Renal pelvis (tissue), 4 donors: ENCODE data around the gene CTPS2. TPM values are rescaled to one million over a fixed set of nuclear protein-coding genes. Genes with fewer than 3 reads are reported as not detected.
"Not testable (repeated sequence)": the region's sequence is repeated elsewhere in the genome, so short reads cannot be mapped to it uniquely, and the experiment has no call there.

Source experiments
- DNase-seq: peaks from one replicate; pipeline ENCODE4 v3.0.0-alpha.2; 2013
- polyA plus RNA-seq, 3 donors: library from polyadenylated mRNA; unstranded; fragments of 120-200 nt; gene quantifications; one replicate each; pipeline ENCODE4 v1.2.1, GENCODE V29; 2013; ENCODE audit not compliant: insufficient read length in 3 of 3

Gene CTPS2
- polyA plus RNA-seq, 3 donors: 34.0 to 44.5 (median 42.3) TPM

DNA sequence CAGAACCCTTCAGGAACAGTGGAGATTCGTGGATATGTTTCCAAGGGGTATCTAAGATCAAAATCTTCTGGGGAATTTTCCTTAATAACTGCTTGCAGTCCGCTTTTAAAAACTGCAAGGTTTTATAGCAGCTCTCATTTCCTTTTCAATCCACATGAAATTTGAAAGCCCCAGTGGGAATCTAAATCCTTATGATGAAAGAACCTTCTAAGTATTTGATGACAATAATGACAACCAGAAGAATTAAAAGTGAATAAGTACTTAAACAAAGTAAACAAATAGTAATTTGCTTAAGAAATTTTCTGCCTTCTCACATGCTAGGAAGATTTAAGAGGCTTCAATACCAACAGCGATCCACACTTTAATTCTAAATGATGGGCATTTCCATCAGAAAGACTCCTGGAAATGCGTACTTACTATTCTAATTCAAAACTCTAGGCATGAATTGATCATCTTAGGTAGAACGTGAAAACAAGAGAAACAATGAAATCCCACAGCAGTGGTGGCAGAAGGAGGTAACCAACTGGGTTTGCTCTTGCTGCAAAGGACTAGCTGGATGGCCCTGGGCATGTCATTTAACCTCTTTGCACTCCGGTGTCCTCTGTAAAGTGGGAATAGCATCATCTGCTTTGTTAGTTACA, 100.1 kb downstream of the CTPS2 start:
- DNase-seq: no peak

DNA sequence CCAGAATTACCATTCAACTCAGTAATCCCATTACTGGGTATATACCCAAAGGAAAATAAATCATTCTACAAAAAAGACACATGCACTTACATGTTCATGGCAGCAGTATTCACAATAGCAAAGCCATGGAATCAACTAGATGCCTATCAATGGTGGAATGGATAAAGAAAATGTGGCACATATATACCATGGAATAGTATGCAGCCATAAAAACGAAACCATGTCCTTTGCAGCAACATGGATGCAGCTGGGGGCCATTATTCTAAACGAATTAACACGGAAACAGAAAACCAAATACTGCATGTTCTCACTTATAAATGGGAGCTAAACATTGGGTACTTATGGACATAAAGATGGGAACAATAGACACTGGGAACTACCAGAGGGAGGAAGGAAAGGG, 101.8 kb downstream of the CTPS2 start:
- DNase-seq: not testable (repeated sequence)

DNA sequence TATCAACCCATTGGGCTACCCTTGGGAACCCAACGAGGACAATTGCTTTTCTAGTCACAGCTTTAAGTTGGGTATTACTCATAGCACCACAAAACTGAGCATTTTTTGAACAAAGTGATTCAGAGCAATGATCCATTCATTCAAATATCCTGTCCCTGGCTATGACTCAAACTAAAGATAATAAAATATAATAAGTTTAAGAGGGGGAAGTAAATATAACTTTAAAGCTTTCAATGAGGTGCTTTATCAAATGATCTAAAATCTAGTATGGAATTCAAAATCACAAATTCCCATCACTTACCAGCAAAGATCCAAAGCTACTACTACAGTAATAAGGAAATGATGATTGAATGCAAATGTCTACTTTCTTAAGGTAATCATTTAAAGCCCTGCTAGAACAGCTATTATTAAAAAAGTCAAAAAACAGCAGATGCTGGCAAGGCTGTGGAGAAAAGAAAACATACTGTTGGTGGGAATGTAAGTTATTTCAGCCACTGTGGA, 102.3 kb downstream of the CTPS2 start:
- no peak for DNase-seq

DNA sequence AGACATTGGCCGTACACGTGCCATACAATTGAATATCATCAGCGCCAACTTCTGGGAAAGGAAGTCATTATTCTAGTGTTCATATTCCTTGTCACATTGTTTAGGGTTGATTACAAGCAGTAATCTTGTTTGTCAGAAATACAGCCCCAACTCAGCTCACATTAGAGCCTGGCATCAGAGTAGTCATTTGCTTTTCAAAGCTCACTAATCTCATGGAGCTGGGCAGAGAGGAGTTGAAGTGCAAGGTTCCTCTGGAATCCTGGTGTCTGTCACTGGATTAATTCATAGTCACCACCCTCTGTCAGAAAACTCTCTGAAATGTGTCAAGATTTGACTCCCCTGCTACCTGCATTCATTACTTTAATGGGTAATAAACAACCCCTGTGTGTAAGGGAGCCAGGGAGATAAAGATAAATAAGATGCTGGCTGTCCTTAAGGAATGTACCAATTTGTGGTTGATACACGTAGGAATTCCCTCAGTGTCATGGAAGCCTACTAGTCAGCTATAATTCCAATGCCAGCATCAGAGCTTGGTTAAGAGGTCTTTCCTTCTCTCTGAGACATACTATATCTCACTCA, 106.2 kb downstream of the CTPS2 start:
- no peak for DNase-seq

DNA sequence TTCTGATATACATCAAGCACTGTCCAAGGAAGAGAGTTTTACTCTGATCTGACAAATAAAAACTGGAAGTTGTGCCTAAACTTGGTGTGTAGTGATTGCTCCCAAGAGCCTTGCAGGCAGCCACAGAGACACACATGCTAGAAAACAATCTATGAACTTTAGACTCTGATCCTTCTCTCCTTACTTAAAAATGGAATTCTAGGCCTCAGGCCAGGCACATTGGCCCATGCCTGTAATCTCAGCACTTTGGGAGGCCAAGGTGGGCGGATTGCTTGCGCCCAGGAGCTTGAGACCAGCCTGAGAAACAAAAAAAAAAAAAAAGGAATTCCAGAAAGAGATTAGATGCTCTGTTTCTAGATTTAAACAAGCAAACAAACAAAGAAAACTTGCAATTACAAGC, 108.1 kb downstream of the CTPS2 start:
- DNase-seq: no peak

DNA sequence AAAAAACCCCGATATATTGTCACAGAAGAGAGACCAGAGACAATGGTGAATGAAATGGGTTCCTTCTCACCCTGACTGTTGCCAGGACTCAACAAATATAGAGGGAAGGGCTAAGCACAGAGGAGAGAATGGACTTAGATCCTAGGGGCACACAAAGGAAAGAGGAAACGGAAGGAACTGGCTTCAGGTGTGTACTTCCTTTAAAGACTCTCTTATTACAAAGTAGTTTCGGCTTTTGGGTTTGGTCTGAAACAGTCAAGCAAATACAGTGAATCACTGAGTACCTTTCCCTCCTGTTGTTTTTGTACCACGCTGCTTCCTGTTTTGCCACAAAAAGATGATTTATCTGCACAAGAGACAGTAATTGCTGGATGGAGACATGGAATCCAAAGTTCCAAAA, 108.6 kb downstream of the CTPS2 start:
- no peak for DNase-seq

DNA sequence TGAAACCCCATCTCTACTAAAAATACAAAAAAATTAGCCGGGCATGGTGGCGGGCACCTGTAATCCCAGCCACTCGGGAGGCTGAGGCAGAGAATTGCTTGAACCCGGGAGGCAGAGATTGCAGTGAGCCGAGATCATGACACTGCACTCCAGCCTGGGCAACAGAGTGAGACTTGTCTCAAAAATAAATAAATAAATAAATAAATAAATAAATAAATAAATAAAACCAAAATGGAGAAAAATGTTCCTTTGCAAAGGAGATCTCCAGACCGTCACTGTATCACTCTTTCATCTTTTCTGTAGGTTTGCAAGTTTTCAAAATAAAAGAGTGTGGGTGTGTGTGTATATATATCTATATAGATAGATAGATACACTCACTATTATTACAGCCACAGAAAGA, 109.2 kb downstream of the CTPS2 start:
- DNase-seq: not testable (repeated sequence)

DNA sequence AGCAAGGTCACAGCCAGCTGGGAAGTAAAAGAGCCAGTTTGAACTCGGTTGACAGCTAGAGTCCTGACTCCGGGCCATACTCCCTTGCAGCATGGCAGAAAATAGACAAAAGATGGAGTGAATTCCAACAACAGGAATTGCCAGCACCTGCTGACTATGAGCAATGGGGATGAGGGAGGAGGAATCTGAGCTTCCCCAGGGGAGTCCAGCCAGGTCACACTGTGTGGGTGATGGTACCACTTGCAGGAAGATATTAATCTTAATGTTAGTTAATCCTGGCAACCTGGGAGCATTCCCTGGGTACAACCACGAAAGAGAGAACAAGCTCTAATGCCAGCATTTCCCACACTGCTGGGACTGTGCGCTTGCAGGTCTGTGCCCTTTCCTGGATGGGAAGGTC, 110.6 kb downstream of the CTPS2 start:
- no peak for DNase-seq

DNA sequence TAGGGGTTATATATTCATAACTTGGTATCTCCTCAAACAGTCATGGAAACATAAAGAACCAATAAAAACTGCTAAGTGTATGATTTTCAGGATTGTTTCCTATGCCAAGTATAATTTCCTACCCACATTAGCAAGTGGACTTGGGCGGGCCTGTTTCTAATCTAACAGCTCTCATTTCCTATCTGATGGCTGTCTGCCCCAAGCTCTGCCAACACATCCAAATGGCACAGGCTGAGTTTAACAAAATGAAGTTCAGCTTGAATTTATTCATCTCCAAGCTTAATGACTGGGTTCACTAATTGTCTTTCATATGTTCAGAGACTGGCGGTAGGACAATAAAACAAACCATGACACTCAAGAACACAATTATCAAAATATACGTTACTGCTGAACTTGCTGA, 118.0 kb downstream of the CTPS2 start:
- DNase-seq: no peak

DNA sequence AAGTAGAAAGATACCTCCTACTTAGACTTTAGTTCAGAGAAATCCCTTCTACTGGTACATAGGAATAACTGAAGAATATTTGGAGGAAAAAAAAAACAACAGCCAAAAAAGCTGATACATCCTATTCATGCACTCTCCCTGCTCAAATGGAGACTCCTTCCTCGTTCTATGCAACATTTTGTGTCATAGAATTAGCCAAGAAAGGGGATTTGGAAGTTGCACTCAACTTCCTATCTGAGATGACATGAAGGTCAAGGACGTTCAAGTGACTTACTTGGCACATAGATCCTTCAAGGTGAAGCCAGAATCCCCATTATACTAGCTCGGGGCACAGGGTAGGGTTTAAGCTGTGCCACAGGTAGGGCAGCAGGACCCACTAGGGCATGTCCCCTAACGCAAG, 118.7 kb downstream of the CTPS2 start:
- no peak for DNase-seq

DNA sequence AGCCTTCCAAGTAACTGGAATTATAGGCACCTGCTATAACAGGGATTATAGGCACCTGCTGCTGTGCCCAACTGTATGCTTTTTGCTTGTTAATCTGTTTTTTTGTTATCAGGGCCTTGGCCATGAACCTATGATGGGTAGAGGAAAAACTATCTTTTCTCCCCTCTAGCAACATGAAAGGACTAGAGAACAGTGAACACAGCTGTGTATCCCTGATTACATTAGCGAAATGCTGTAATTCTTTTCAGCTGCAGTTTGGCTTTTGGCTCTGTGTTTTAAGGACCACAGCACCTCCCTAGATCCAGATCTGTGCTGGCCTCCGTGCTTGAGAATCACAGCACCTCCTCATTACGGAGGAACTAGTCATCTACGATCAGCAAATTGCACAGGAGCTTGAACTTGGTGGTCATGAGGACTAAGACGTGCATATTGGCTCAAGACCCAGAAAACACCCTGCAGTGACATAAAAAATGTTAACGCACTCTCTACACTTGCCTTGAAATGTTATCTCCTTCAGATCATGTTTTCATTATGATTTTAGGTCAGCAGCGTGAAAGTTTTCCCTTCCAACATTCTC, 120.2 kb downstream of the CTPS2 start:
- DNase-seq: no peak

DNA sequence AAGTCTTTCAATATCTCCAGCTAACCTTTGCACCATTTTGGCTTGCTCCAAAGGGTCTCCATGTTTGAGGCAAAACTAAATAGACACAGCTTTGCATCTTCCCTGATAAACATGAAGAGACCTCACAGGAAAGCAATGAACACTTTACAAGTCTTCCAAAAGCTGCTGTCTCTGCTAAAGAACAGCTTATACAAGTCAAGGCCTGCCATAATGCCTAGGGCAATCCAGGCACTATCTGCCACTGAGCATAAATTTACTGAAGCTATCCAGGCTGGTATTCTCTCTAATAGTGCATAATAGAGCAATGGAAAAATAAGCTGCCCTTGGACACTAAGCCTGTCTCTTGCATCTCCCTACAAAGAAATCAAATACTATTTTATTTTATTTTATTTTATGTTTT, 122.6 kb downstream of the CTPS2 start:
- DNase-seq: no peak

DNA sequence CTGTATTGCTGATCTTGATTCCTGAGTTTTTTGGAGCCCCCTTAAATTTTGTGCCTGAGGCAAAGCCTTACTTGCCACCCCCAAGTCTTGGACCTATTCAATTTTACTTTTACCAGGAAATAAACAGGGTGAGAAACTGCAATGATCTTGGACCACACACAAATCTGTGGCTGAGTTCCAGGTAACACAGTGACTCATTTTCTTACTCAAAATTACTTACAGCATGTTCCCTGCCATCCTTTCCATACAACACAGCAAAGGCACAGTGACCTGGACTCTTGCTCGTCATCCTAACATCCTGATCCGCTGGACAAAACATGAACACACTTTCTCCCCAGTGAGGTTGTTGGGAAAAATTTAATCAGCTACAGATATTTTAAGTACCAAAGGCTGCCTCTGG, 123.3 kb downstream of the CTPS2 start:
- no peak for DNase-seq

DNA sequence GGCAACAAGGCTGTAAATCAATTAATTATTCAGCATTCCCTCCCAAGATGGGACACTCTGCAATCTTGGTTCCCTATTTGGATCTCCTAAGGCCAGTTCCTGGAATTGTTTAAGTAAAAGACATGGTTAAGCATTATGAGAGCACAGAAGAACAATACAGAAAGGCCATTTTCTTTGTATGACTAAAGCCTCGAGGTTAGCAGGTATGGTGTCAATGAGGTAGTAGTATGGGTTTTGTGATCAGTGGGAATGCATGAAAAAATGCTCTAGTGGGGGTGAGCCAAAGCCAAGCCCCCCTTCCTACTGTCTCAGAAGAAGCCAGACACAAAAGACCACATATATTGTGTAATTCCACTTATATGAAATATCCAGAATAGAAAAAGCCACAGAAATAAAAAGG, 124.2 kb downstream of the CTPS2 start:
- DNase-seq: no peak

DNA sequence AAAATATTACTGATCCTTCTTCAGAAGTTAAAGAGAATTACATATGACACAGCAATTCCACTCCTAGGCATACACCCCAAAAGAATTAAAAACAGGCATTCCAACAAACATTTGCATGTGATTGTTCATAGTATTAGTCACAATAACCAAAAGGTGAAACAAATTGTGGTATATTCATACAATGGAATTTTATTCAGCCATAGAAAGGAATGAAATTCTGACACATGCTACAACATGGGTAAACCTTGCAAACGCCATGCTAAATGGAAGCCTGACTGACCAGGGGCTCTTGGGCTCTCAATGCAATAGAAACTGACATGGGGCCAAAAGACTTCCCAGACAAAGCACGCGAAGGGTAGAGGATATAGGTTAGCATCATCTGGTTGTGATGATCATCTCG, 124.6 kb downstream of the CTPS2 start:
- no peak for DNase-seq

DNA sequence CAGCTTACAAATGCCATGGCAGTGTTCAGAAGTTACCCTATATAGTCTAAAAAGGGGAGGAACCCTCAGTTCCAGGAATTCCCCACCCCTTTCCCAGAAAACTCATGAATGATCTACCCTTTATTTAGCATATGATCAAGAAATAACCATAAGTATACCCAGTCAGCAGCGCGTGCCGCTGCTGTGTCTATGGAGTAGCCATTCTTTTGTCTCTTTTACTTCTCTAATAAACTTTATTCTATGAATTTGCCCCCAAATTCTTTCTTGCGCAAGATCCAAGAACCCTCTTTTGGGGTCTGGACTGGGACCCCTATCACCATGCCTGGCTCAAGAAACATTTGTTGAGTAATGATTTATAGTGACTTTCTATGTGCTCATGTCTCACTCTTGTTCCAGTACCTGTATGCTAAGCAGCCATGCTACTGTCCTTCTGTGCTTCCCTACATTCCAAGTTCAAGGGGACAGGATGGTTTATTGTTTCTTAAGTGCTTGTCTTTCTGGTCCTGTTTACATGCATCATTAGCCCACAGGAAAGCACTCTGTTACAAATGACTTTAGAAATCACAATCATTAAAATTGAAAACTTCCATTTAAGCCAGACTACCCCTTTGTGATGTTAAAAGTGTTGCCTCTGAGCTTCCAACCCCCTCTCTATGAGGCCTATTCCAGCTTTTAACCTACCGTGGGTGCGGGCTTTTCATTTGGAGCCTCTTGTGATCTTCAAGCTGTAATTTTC, 125.9 kb downstream of the CTPS2 start:
- DNase-seq: no peak

DNA sequence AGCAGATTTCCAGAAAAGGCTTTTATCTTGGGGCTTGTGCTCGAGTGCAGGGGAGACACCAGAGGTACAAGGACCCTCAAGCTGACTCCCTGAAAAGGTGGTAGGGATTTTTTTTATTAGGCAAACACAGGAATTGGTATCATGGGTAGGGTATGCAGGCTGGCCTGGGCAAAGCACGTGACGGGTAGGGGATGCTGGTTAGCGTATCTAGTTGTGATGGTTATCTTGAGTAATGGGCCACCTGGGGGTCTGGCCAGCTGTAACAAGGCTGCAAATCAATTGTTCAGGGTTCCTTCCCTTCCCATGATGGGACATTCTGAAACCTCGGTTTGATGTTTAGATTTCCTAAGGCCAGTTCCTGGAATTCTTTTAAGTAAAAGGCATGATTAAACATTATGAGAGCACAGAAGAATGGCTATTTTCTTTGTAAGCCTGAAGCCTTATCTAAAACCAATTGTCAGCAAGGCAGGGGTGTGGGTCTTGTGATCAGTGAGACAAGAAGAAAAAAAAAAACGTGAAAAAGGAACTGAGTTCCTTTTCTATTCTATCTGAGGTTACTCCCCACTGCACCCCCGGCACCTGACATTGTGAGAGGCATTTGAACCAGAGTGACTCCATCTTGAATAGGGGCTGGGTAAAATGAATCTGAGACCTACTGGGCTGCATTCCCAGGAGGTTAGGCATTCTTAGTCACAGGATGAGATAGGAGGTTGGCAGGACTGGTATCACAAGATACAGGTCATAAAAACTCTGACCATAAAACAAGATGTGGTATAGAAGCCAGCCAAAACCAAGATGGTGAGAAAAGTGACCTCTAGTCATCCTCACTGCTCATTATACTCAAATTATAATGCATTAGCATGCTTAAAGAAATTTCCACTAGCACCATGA, 126.7 kb downstream of the CTPS2 start:
- no peak for DNase-seq

DNA sequence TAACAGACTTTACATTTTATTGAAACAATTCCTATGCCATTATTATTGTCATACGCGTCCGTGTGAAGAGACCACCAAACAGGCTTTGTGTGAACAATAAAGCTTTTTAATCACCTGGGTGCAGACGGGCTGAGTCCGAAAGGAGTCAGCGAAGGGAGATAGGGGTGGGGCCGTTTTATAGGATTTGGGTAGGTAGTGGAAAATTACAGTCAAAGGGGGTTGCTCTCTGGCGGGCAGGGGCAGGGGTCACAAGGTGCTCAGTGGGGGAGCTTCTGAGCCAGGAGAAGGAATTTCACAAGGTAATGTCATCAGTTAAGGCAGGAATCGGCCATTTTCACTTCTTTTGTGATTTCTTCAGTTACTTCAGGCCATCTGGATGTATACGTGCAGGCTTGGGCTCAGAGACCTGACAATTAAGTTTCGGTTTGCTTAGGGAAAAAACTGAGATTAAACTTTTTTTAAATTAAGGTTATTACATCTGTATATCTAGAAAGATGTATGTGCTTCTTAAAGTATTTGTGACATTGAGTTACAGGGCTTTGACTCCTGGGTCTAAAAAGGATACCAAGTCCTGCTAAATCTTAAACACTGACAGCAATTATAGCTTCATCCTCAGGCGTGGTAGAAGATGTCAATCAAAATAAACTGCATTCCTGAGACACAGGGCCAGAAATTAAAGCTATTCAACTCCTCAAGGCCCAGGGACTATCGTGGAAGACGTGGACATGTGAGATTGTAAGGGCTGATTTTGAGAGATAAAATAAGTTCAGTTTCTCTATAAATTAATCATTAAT, 132.3 kb downstream of the CTPS2 start:
- DNase-seq: not testable (repeated sequence)

DNA sequence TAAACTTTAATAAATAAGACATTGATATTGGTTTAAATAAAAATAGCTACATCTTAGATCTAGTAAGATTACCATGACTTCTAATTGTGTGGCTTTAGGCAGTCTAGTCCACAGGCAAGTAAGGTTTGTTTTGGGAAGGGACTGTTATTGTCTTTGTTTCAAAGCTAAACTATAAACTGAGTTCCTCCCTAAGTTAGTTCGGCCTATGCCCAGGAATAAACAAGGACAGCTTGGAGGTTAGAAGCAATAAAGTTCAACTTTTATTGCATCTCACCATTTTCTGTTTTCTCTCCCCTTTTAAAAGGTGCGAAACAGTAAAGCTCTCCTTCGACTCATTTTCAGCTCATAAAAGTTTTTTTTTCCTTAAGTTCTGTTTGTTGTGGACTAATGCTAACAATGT, 133.0 kb downstream of the CTPS2 start:
- DNase-seq: no peak

DNA sequence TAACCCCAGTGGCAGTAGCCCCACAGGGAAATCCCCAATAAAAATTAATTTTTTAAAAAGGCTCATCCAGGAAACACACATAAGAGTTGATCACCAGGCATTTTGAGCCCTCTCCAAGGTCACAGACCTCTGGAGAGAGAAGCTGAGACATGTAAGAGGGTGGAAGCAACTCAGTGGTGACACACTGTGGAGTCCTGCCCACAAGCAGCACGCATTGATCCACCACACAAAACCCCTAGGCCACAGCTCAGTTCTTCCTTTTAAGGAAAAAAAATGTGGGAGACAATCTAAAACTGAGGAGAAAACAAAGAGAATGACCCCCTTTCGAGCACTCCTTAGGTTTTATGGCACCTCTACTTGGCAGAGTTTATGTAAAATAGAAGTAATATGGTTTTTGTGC, 134.3 kb downstream of the CTPS2 start:
- no peak for DNase-seq

DNA sequence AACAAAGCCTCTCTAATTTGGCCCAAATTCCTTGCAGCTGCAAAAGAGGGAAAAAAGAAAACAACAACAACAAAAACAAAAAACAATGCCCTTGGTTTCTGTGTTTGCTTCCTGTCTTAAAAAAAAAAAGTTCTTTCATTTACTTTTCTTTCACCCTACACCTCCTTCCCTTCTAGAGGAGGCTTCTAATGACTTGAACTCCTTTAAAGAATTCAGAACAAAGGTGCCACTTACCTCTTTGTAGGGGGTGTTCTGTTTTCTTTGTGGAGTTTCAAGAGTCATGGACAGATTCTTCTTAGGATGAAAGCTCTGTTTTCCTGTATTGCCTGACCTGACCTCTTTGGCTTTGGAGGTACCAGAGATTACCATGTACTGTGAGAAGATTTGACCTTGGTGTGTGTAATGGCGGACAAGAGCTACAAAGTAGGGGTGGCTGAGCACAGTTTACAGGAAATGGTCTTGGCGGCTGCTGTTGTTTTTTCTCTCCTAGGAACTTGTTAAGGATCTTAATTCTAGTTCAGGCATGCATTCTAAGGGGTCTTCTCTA, 134.9 kb downstream of the CTPS2 start:
- no peak for DNase-seq
